ENCODE results near the gene SEMA4D.

- TF ChIP-seq POLR2AphosphoS5 (IDR thresholded peaks at IDR 0.05; ENCODE audit: low read depth, low read length) (no peak), POLR2A (IDR thresholded peaks at IDR 0.05; ENCODE audit: low read depth, low read length) (no peak), TAF1 (IDR thresholded peaks at IDR 0.05; ENCODE audit: borderline replicate concordance, low read depth, low read length) (no peak)
These were observed 4.8 kb upstream of the SEMA4D start for GRCh38 chr9:89502671-89503070.

Data from GM12892 (cell line).